Neuronal stem cell (in vitro differentiated cells): ENCODE measurements around the gene ASB2.
A peak's percentile ranks its signal among the peaks of the same experiment; 100 is the strongest.

Experiments
- DNase-seq: peaks from one replicate; pipeline ENCODE4 v3.0.0-alpha.2; 2013; ENCODE audit warnings: low spot score
- H2AFZ ChIP-seq: one replicate; pipeline ENCODE4 v1.6.1; 2013; ENCODE audit warnings: mild to moderate bottlenecking, low read length, inconsistent platforms
- H2AK5ac ChIP-seq: 2 replicates; pipeline ENCODE4 v1.6.1; 2013; ENCODE audit warnings: low read depth, mild to moderate bottlenecking, inconsistent platforms, low read length, moderate library complexity, mixed read lengths
- H2BK120ac ChIP-seq: 2 replicates; pipeline ENCODE4 v1.6.1; 2013; ENCODE audit warnings: low read depth, mild to moderate bottlenecking, inconsistent platforms, low read length, moderate library complexity, mixed read lengths
- H2BK12ac ChIP-seq: one replicate; pipeline ENCODE4 v1.6.1; 2013; ENCODE audit warnings: low read length, inconsistent platforms
- H2BK15ac ChIP-seq: 2 replicates; pipeline ENCODE4 v1.6.1; 2013; ENCODE audit warnings: mild to moderate bottlenecking, low read length, inconsistent platforms, mixed read lengths
- H2BK5ac ChIP-seq: one replicate; pipeline ENCODE4 v1.6.1; 2013; ENCODE audit warnings: inconsistent platforms, mild to moderate bottlenecking, low read length, moderate library complexity
- H3K14ac ChIP-seq: one replicate; pipeline ENCODE4 v1.6.1; 2013; ENCODE audit warnings: low read length, inconsistent platforms
- H3K18ac ChIP-seq: 2 replicates; pipeline ENCODE4 v1.6.1; 2013; ENCODE audit warnings: low read length, inconsistent platforms
- H3K23ac ChIP-seq: 2 replicates; pipeline ENCODE4 v1.6.1; 2013; ENCODE audit warnings: low read depth, mild to moderate bottlenecking, mixed read lengths, low read length, inconsistent platforms; ENCODE audit not compliant: poor library complexity
- H3K27ac ChIP-seq: replicated peaks from 3 replicates; pipeline ENCODE4 v1.5.1; 2013; ENCODE audit warnings: low read length, inconsistent platforms
- H3K27me3 ChIP-seq, 3 experiments: 2 replicates each; pipeline ENCODE4 v1.6.1; 2013; ENCODE audit warnings: low read length in 3 of 3, mild to moderate bottlenecking in 2 of 3, inconsistent platforms in 1 of 3, low read depth in 1 of 3, mixed read lengths in 1 of 3, moderate library complexity in 1 of 3; ENCODE audit not compliant: control insufficient read depth in 3 of 3, insufficient read depth in 3 of 3
- H3K36me3 ChIP-seq, 2 donors: replicated peaks in 1 of 2; 2 replicates each; pipeline ENCODE4 v1.6.1; 2013; ENCODE audit warnings: low read length in 2 of 2; ENCODE audit not compliant: control insufficient read depth in 2 of 2, insufficient read depth in 2 of 2
- H3K4ac ChIP-seq: 2 replicates; pipeline ENCODE4 v1.6.1; 2013; ENCODE audit warnings: inconsistent platforms, mild to moderate bottlenecking, low read length, moderate library complexity
- H3K4me1 ChIP-seq, 2 donors: 1 replicate in 1 of 2; 2 replicates in 1 of 2; pipeline ENCODE4 v1.6.1; 2013; ENCODE audit warnings: low read length in 2 of 2, low read depth in 1 of 2; ENCODE audit not compliant: control insufficient read depth in 2 of 2, insufficient read depth in 1 of 2
- H3K4me2 ChIP-seq: one replicate; pipeline ENCODE4 v1.6.1; 2013; ENCODE audit warnings: mild to moderate bottlenecking, low read length, inconsistent platforms; ENCODE audit not compliant: insufficient read depth, poor library complexity, severe bottlenecking
- H3K4me3 ChIP-seq, 2 donors: 2 replicates each; pipeline ENCODE4 v1.5.1; 2013; ENCODE audit warnings: low read length in 2 of 2, mild to moderate bottlenecking in 2 of 2, inconsistent platforms in 1 of 2, moderate library complexity in 1 of 2
- H3K79me1 ChIP-seq: one replicate; pipeline ENCODE4 v1.6.1; 2013; ENCODE audit warnings: low read depth, mild to moderate bottlenecking, inconsistent platforms, low read length, moderate library complexity
- H3K9ac ChIP-seq: one replicate; pipeline ENCODE4 v1.6.1; 2013; ENCODE audit warnings: mild to moderate bottlenecking, low read depth, low read length, inconsistent platforms; ENCODE audit not compliant: poor library complexity
- H3K9me3 ChIP-seq, 2 donors: replicated peaks in 1 of 2; 2 replicates each; pipeline versions ENCODE3 to v1.6.1; 2013; ENCODE audit warnings: low read length in 2 of 2, mild to moderate bottlenecking in 2 of 2, inconsistent platforms in 1 of 2, low read depth in 1 of 2, mixed read lengths in 1 of 2, moderate library complexity in 1 of 2; ENCODE audit not compliant: control insufficient read depth in 2 of 2, insufficient read depth in 1 of 2
- H4K8ac ChIP-seq: one replicate; pipeline ENCODE4 v1.6.1; 2013; ENCODE audit warnings: low read depth, mild to moderate bottlenecking, inconsistent platforms, low read length, moderate library complexity
- H4K91ac ChIP-seq: one replicate; pipeline ENCODE4 v1.6.1; 2013; ENCODE audit warnings: low read length, low read depth, mild to moderate bottlenecking, inconsistent platforms; ENCODE audit not compliant: poor library complexity
- WGBS, 2 donors: extraction: QIAGEN DNeasy Blood & Tissue Kit; methylation state at CpG; one replicate each; pipeline ENCODE4 v1.1.7; 2013; ENCODE audit warnings: missing lambda C conversion rate in 2 of 2, mixed read lengths in 1 of 2; ENCODE audit not compliant: insufficient read length in 2 of 2, insufficient replicate concordance in 1 of 2; ENCODE audit errors: extremely low coverage in 2 of 2; 5-methylcytosine and 5-hydroxymethylcytosine counted together

The ASB2 gene

GRCh38 chr14:93909429-93910128, 66.8 kb downstream of the ASB2 start:
- WGBS, 2 donors = no CpG with 5 or more reads among the region's 5 CpGs

GRCh38 chr14:93906341-93907329, 69.7 kb downstream of the ASB2 start:
- H3K36me3 ChIP-seq = no peaks in the 10 kb centered on the region
- peaks cover 0 to 3% of the 10 kb centered on the region in 2 donors for H3K4me1 ChIP-seq
- H2BK120ac ChIP-seq = no peak overlapping the region
- H3K23ac ChIP-seq = no peak overlapping the region
- H2BK15ac ChIP-seq = peak overlapping the region; percentile 55
- no CpG with 5 or more reads among the region's 15 CpGs for WGBS, 2 donors
- no peak overlapping the region for H3K4me2 ChIP-seq
- H3K9me3 ChIP-seq = peaks cover 0 to 2% of the 10 kb centered on the region in 2 donors
- no peak overlapping the region for H3K14ac ChIP-seq
- H4K8ac ChIP-seq = peak overlapping the region; percentile 70
- no peak overlapping the region for H3K4ac ChIP-seq
- peak overlapping the region; percentile 9 for H4K91ac ChIP-seq
- H3K18ac ChIP-seq = peak overlapping the region; percentile 88
- peaks cover 0 to 3% (median 0%) of the 10 kb centered on the region in 3 experiments for H3K27me3 ChIP-seq
- H3K27ac ChIP-seq = no peak overlapping the region
- H3K79me1 ChIP-seq = no peaks in the 10 kb centered on the region
- H2AK5ac ChIP-seq = peak overlapping the region; percentile 81
- DNase-seq = peak; percentile 57
- H2BK5ac ChIP-seq = no peak overlapping the region
- no peak overlapping the region for H2BK12ac ChIP-seq
- H2AFZ ChIP-seq = peak overlapping the region; percentile 81
- peak overlapping the region in 1 of 2 donors; percentile 3 for H3K4me3 ChIP-seq
- H3K9ac ChIP-seq = peak overlapping the region; percentile 9

More at GRCh38 chr14:93909429-93910128, 66.8 kb downstream of the ASB2 start:
- Histone ChIP-seq H3K23ac (no peak overlapping the region), H3K14ac (no peak overlapping the region), H3K18ac (no peak overlapping the region), H3K36me3 (no peaks in the 10 kb centered on the region), H2BK12ac (no peak overlapping the region), H3K4me1 (peaks cover 0 to 1% of the 10 kb centered on the region in 2 donors), H3K4me3 (no peak overlapping the region), H2BK5ac (no peak overlapping the region), H4K91ac (no peak overlapping the region), H2AK5ac (no peak overlapping the region), H2BK15ac (no peak overlapping the region), H3K4me2 (no peak overlapping the region), H3K9ac (no peak overlapping the region), H2AFZ (no peak overlapping the region), H3K79me1 (no peaks in the 10 kb centered on the region), H3K4ac (no peak overlapping the region), H2BK120ac (no peak overlapping the region), H3K27me3 (peaks cover 0 to 3% (median 0%) of the 10 kb centered on the region in 3 experiments), H4K8ac (no peak overlapping the region), H3K9me3 (peaks cover 0 to 3% of the 10 kb centered on the region in 2 donors), H3K27ac (no peak overlapping the region)
- DNase-seq = no peak

GRCh38 chr14:93905623-93906022, 70.7 kb downstream of the ASB2 start:
- no peak overlapping the region for H2AK5ac ChIP-seq
- peaks cover 0 to 4% (median 0%) of the 10 kb centered on the region in 3 experiments for H3K27me3 ChIP-seq
- H2BK5ac ChIP-seq = no peak overlapping the region
- H2BK120ac ChIP-seq = no peak overlapping the region
- H3K79me1 ChIP-seq = no peaks in the 10 kb centered on the region
- H4K91ac ChIP-seq = no peak overlapping the region
- no peak overlapping the region for H2BK12ac ChIP-seq
- no peak overlapping the region for H2BK15ac ChIP-seq
- H3K18ac ChIP-seq = no peak overlapping the region
- no peak overlapping the region for H3K23ac ChIP-seq
- H3K27ac ChIP-seq = no peak overlapping the region
- no peak overlapping the region for H4K8ac ChIP-seq
- no peak for DNase-seq
- H2AFZ ChIP-seq = no peak overlapping the region
- H3K4me3 ChIP-seq = no peak overlapping the region
- no CpG with 5 or more reads among the region's 4 CpGs for WGBS, 2 donors
- no peaks in the 10 kb centered on the region for H3K36me3 ChIP-seq
- peaks cover 0 to 3% of the 10 kb centered on the region in 2 donors for H3K4me1 ChIP-seq
- H3K9me3 ChIP-seq = peaks cover 0 to 2% of the 10 kb centered on the region in 2 donors
- no peak overlapping the region for H3K4me2 ChIP-seq
- H3K14ac ChIP-seq = no peak overlapping the region
- no peak overlapping the region for H3K4ac ChIP-seq
- no peak overlapping the region for H3K9ac ChIP-seq
